ENCODE data around the gene ETS2. TPM values are rescaled to one million over a fixed set of nuclear protein-coding genes. Genes with fewer than 3 reads are reported as not detected.

Gene ETS2
- total and polyA plus RNA-seq, 2 of the 4 experiments (the other 2 are of a cell fraction): 21.3 to 21.7 TPM

DNA sequence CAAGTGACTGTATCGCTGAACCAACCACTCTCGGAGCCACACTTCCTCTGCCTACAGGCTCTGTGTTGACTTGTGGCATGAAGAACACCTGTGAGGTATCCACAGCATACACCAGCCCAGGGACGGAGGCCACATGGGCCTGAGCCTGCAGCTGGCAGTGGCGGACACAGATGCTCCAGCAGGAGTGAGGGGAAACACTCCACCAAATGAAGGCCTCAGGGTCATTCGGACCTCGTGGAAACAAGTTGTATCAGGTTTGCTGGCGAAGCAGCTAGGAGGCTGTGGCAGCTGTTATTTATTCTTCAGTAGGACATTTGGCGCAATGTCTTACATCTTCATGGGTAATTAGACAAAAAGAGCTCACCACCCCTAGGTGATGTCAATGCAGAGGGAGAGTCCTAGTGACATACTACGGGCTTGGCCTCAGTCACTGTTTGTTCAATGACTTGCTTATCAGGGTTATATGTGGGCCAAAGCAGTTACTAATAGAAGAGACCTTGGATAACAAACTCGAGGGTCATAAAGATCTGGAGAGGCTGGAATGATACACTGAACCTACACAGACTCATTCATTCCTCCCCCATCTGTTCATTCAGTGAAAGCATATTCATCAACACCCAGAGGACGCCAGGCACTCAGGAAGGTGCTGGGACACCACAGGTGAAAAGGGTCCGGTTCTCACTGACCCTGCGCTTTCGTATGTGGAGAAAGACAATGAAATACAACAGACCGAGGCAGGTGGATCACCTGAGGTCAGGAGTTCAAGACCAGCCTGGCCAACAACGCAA, 11.6 kb upstream of the ETS2 start:
- Histone ChIP-seq H3K4me3 (ENCODE audit: insufficient read depth, low read depth, low read length) (no peak overlapping the region), H4K8ac (ENCODE audit: low read depth in 2 of 2, low read length in 2 of 2) (no peak overlapping the region), H3K14ac (replicated peaks; ENCODE audit: low read depth, low read length) (no peak overlapping the region), H3K18ac (ENCODE audit: low read depth, low read length) (no peak overlapping the region), H3K79me1 (ENCODE audit: low read depth in 1 of 2, low read length in 2 of 2) (no peaks in the 10 kb centered on the region), H4K5ac (ENCODE audit: low read depth, low read length) (no peak overlapping the region), H3K9me1 (ENCODE audit: insufficient read depth, low read length) (peaks cover 3% of the 10 kb centered on the region; the same call in 1 of the 2 replicates), H4K91ac (ENCODE audit: insufficient read depth, low read depth, low read length) (no peak overlapping the region), H3K4ac (ENCODE audit: low read depth, low read length) (no peak overlapping the region), H3K56ac (ENCODE audit: extremely low read depth, insufficient read depth, low read length) (no peak overlapping the region), H2AK5ac (ENCODE audit: low read depth, low read length) (no peak overlapping the region), H3K23ac (ENCODE audit: low read depth, low read length) (no peak overlapping the region), H2BK20ac (ENCODE audit: low read depth, low read length) (no peak overlapping the region), H3K4me2 (ENCODE audit: low read depth, low read length) (no peak overlapping the region), H3K9ac (ENCODE audit: low read depth, low read length) (no peak overlapping the region), H2BK120ac (ENCODE audit: low read depth, low read length) (no peak overlapping the region), H3K27ac (ENCODE audit: insufficient read depth, low read length) (no peak overlapping the region), H4K20me1 (ENCODE audit: insufficient read depth, low read length) (no peaks in the 10 kb centered on the region), H2BK15ac (ENCODE audit: low read depth, low read length) (no peak overlapping the region), H3K36me3 (ENCODE audit: control insufficient read depth, insufficient read depth, low read length) (no peaks in the 10 kb centered on the region), H2BK5ac (ENCODE audit: low read depth, low read length, poor library complexity, severe bottlenecking) (no peak overlapping the region), H2AFZ (replicated peaks; ENCODE audit: low read length, poor library complexity) (no peak overlapping the region), H2AK9ac (replicated peaks; ENCODE audit: low read depth, low read length, poor library complexity) (no peak overlapping the region), H3K4me1 (ENCODE audit: control insufficient read depth, insufficient read depth, low read length) (peaks cover 5% of the 10 kb centered on the region; the same call in 1 of the 2 replicates), H3K9me3 (ENCODE audit: control insufficient read depth, insufficient read depth, low read length) (no peaks in the 10 kb centered on the region), H3K27me3 (ENCODE audit: control insufficient read depth, insufficient read depth, low read length) (no peaks in the 10 kb centered on the region)
- in situ Hi-C loops (cut with MboI; ENCODE audit: low sequenced_read_pairs): no loop called here
- ATAC-seq (ENCODE audit: low read depth): no peak
- ChIA-PET POLR2A (ENCODE audit: unreplicated experiment) (no interaction called here), CTCF (no interaction called here)
- TF ChIP-seq CEBPB (IDR thresholded peaks at IDR 0.05; ENCODE audit: low read depth, low read length): no peak
- TF ChIP-seq, protein P1, sequence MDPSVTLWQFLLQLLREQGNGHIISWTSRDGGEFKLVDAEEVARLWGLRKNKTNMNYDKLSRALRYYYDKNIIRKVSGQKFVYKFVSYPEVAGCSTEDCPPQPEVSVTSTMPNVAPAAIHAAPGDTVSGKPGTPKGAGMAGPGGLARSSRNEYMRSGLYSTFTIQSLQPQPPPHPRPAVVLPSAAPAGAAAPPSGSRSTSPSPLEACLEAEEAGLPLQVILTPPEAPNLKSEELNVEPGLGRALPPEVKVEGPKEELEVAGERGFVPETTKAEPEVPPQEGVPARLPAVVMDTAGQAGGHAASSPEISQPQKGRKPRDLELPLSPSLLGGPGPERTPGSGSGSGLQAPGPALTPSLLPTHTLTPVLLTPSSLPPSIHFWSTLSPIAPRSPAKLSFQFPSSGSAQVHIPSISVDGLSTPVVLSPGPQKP (IDR thresholded peaks at IDR 0.05; ENCODE audit: borderline replicate concordance, low read depth, low read length): no peak
- no peak for TF ChIP-seq POLR2A (IDR thresholded peaks at IDR 0.05; ENCODE audit: low read depth, low read length)
- WGBS, 2 experiments (ENCODE audit: extremely low coverage in 2 of 2, insufficient read length in 1 of 2): 85% methylated on average over 4 of the region's 16 CpGs; no CpG with 5 or more reads in 1 of the 2 experiments
- DNase-seq: no peak
- BruUV-seq (replicated peaks): no TSS peak
- dilution Hi-C loops (cut with HindIII; ENCODE audit: low sequenced_read_pairs, unreplicated experiment): no loop called here
- intact Hi-C loops (cut with micrococcal nuclease): no loop called here

Data from IMR-90 (cell line).